EL (cell line): ENCODE data around the gene ARID2.

Experiments
- DNase-seq: peaks from one replicate; pipeline ENCODE4 v3.0.0-alpha.2; 2016

ARID2 gene

GRCh38 chr12:45878630-45879255 is 149.2 kb downstream of the ARID2 start:
- DNase-seq: no peak

GRCh38 chr12:45879363-45879895 is 149.9 kb downstream of the ARID2 start:
- DNase-seq: no peak

- DNase-seq: no peak
Measured at GRCh38 chr12:45880533-45880932, 151.0 kb downstream of the ARID2 start.

GRCh38 chr12:45883187-45883586 is 153.7 kb downstream of the ARID2 start:
- no peak for DNase-seq

GRCh38 chr12:45886685-45887084 is 157.2 kb downstream of the ARID2 start:
- DNase-seq: no peak

- DNase-seq: no peak
Measured at GRCh38 chr12:45887544-45887943, 158.0 kb downstream of the ARID2 start.

- DNase-seq: no peak
Measured at GRCh38 chr12:45890276-45890675, 160.8 kb downstream of the ARID2 start.

GRCh38 chr12:45893240-45893639 is 163.7 kb downstream of the ARID2 start:
- DNase-seq: peak; percentile 19

- DNase-seq: no peak
Measured at GRCh38 chr12:45895961-45896360, 166.5 kb downstream of the ARID2 start.

- no peak for DNase-seq
Measured at GRCh38 chr12:45898094-45898493, 168.6 kb downstream of the ARID2 start.

- no peak for DNase-seq
Measured at GRCh38 chr12:45907955-45908354, 178.4 kb downstream of the ARID2 start.

- no peak for DNase-seq
Measured at GRCh38 chr12:45909041-45909713, 179.7 kb downstream of the ARID2 start.

GRCh38 chr12:45912774-45913173 is 183.3 kb downstream of the ARID2 start:
- no peak for DNase-seq

- DNase-seq: no peak
Measured at GRCh38 chr12:45913631-45914030, 184.1 kb downstream of the ARID2 start.

GRCh38 chr12:45914090-45914489 is 184.6 kb downstream of the ARID2 start:
- DNase-seq: peak; percentile 84

- peak; percentile 7 for DNase-seq
Measured at GRCh38 chr12:45915405-45915804, 185.9 kb downstream of the ARID2 start.

- no peak for DNase-seq
Measured at GRCh38 chr12:45918818-45919217, 189.3 kb downstream of the ARID2 start.

GRCh38 chr12:45928309-45928708 is 198.8 kb downstream of the ARID2 start:
- DNase-seq: no peak

- DNase-seq: no peak
Measured at GRCh38 chr12:45930369-45930768, 200.9 kb downstream of the ARID2 start.

- no peak for DNase-seq
Measured at GRCh38 chr12:45933504-45933903, 204.0 kb downstream of the ARID2 start.

GRCh38 chr12:45934956-45935355 is 205.4 kb downstream of the ARID2 start:
- no peak for DNase-seq

GRCh38 chr12:45938566-45938965 is 209.1 kb downstream of the ARID2 start:
- DNase-seq: no peak

- DNase-seq: no peak
Measured at GRCh38 chr12:45939759-45940158, 210.3 kb downstream of the ARID2 start.

- no peak for DNase-seq
Measured at GRCh38 chr12:45944771-45945170, 215.3 kb downstream of the ARID2 start.

GRCh38 chr12:45946435-45946834 is 216.9 kb downstream of the ARID2 start:
- DNase-seq: no peak
